T-helper 17 cell (primary cell): ENCODE results near the gene CWF19L1. TPM values are rescaled to one million over a fixed set of nuclear protein-coding genes. Genes with fewer than 3 reads are reported as not detected.
A peak's percentile ranks its signal among the peaks of the same experiment; 100 is the strongest.

Experiments used
- ATAC-seq: fragments of 150-1000 bp; cut with Tn5 transposase; 2 replicates; pipeline ENCODE4 v1.10.0; 2021; ENCODE audit warnings: mild to moderate bottlenecking, moderate library complexity
- DNase-seq, 3 donors: peaks; one replicate each; pipeline versions ENCODE4 v3.0.0 to v3.0.0-alpha.2; 2020 to 2021
- H3K9me3 ChIP-seq: one replicate; pipeline ENCODE4 v1.7.0; 2013; ENCODE audit warnings: low read length, mild to moderate bottlenecking; ENCODE audit not compliant: control insufficient read depth, poor library complexity, severe bottlenecking
- H3K27ac Mint-ChIP-seq: one replicate; pipeline ENCODE4 v1.8.0; 2022; ENCODE audit warnings: mild to moderate bottlenecking, moderate library complexity, mixed read lengths
- H3K27me3 Mint-ChIP-seq: one replicate; pipeline ENCODE4 v1.8.0; 2022; ENCODE audit warnings: mixed read lengths
- H3K36me3 Mint-ChIP-seq: one replicate; pipeline ENCODE4 v1.8.0; 2022; ENCODE audit warnings: low read depth, mixed read lengths
- H3K4me1 Mint-ChIP-seq: one replicate; pipeline ENCODE4 v1.8.0; 2022; ENCODE audit warnings: mild to moderate bottlenecking, mixed read lengths
- H3K4me3 Mint-ChIP-seq: one replicate; pipeline ENCODE4 v1.8.0; 2022; ENCODE audit warnings: mild to moderate bottlenecking, moderate library complexity, mixed read lengths
- total RNA-seq, 4 donors: library from RNA in 2 of 4; stranded (reverse) in 2 of 4; gene quantifications; one replicate each; pipeline ENCODE4 v1.2.3 and lab custom pipeline; 2022 to 2026

CWF19L1 gene
- total RNA-seq, 2 donors from 2014 or later: 41.4 to 52.1 TPM

GRCh38 chr10:100232101-100232500, 35.3 kb downstream of the CWF19L1 start:
- H3K9me3 ChIP-seq: no peaks in the 10 kb centered on the region
- H3K27ac Mint-ChIP-seq: no peak overlapping the region
- H3K27me3 Mint-ChIP-seq: no peaks in the 10 kb centered on the region
- ATAC-seq: no peak
- H3K4me3 Mint-ChIP-seq: peak overlapping the region; percentile 19
- peaks cover 8% of the 10 kb centered on the region for H3K36me3 Mint-ChIP-seq
- peaks cover 14% of the 10 kb centered on the region for H3K4me1 Mint-ChIP-seq
- no peak for DNase-seq

GRCh38 chr10:100229819-100230422, 37.5 kb downstream of the CWF19L1 start:
- peaks cover 10% of the 10 kb centered on the region for H3K36me3 Mint-ChIP-seq
- ATAC-seq (no peak), DNase-seq (no peak)
- peak overlapping the region; percentile 96 for H3K4me3 Mint-ChIP-seq
- no peaks in the 10 kb centered on the region for H3K9me3 ChIP-seq
- peaks cover 23% of the 10 kb centered on the region for H3K4me1 Mint-ChIP-seq
- H3K27me3 Mint-ChIP-seq: no peaks in the 10 kb centered on the region
- peak overlapping the region; percentile 90 for H3K27ac Mint-ChIP-seq

- H3K4me3 Mint-ChIP-seq: no peak overlapping the region
- peaks cover 8% of the 10 kb centered on the region for H3K36me3 Mint-ChIP-seq
- DNase-seq (no peak), ATAC-seq (no peak)
- peak overlapping the region; percentile 37 for H3K27ac Mint-ChIP-seq
- H3K27me3 Mint-ChIP-seq: no peaks in the 10 kb centered on the region
- peaks cover 20% of the 10 kb centered on the region for H3K4me1 Mint-ChIP-seq
- H3K9me3 ChIP-seq: no peaks in the 10 kb centered on the region
Measured at GRCh38 chr10:100223879-100224278, 43.6 kb downstream of the CWF19L1 start.

GRCh38 chr10:100222529-100222928, 44.9 kb downstream of the CWF19L1 start:
- H3K4me1 Mint-ChIP-seq: peaks cover 10% of the 10 kb centered on the region
- no peak overlapping the region for H3K27ac Mint-ChIP-seq
- ATAC-seq (no peak), DNase-seq (no peak)
- no peaks in the 10 kb centered on the region for H3K27me3 Mint-ChIP-seq
- peaks cover 7% of the 10 kb centered on the region for H3K36me3 Mint-ChIP-seq
- no peak overlapping the region for H3K4me3 Mint-ChIP-seq
- H3K9me3 ChIP-seq: no peaks in the 10 kb centered on the region

- Mint-ChIP-seq H3K4me1 (peaks cover 3% of the 10 kb centered on the region), H3K36me3 (peaks cover 19% of the 10 kb centered on the region), H3K27ac (no peak overlapping the region), H3K4me3 (no peak overlapping the region), H3K27me3 (no peaks in the 10 kb centered on the region)
- no peaks in the 10 kb centered on the region for H3K9me3 ChIP-seq
- no peak for ATAC-seq
- DNase-seq: no peak
Measured at GRCh38 chr10:100216006-100216405, 51.4 kb downstream of the CWF19L1 start.

GRCh38 chr10:100209303-100209702, 58.1 kb downstream of the CWF19L1 start:
- peaks cover 6% of the 10 kb centered on the region for H3K36me3 Mint-ChIP-seq
- no peak for ATAC-seq

GRCh38 chr10:100208276-100208675, 59.2 kb downstream of the CWF19L1 start:
- peaks cover 12% of the 10 kb centered on the region for H3K4me1 Mint-ChIP-seq
- no peak for DNase-seq
- no peak for ATAC-seq
- no peak overlapping the region for H3K27ac Mint-ChIP-seq
- H3K27me3 Mint-ChIP-seq: no peaks in the 10 kb centered on the region
- H3K9me3 ChIP-seq: no peaks in the 10 kb centered on the region
- peaks cover 4% of the 10 kb centered on the region for H3K36me3 Mint-ChIP-seq
- H3K4me3 Mint-ChIP-seq: no peak overlapping the region

More at GRCh38 chr10:100209303-100209702, 58.1 kb downstream of the CWF19L1 start:
- Mint-ChIP-seq H3K4me3 (no peak overlapping the region), H3K27ac (no peak overlapping the region), H3K4me1 (peaks cover 11% of the 10 kb centered on the region), H3K27me3 (no peaks in the 10 kb centered on the region)
- H3K9me3 ChIP-seq: no peaks in the 10 kb centered on the region
- DNase-seq: no peak

- H3K27me3 Mint-ChIP-seq: no peaks in the 10 kb centered on the region
- peak; percentile 93 for ATAC-seq
- peaks cover 17% of the 10 kb centered on the region for H3K4me1 Mint-ChIP-seq
- DNase-seq: no peak
- H3K27ac Mint-ChIP-seq: peak overlapping the region; percentile 85
- no peaks in the 10 kb centered on the region for H3K9me3 ChIP-seq
- H3K36me3 Mint-ChIP-seq: peaks cover 3% of the 10 kb centered on the region
- H3K4me3 Mint-ChIP-seq: no peak overlapping the region
Measured at GRCh38 chr10:100204370-100204769, 63.1 kb downstream of the CWF19L1 start.

- H3K4me3 Mint-ChIP-seq: no peak overlapping the region
- peaks cover 17% of the 10 kb centered on the region for H3K4me1 Mint-ChIP-seq
- DNase-seq (no peak), ATAC-seq (no peak)
- H3K36me3 Mint-ChIP-seq: peaks cover 6% of the 10 kb centered on the region
- no peaks in the 10 kb centered on the region for H3K27me3 Mint-ChIP-seq
- H3K27ac Mint-ChIP-seq: peak overlapping the region; percentile 51
- H3K9me3 ChIP-seq: no peaks in the 10 kb centered on the region
Measured at GRCh38 chr10:100201549-100201948, 65.9 kb downstream of the CWF19L1 start.

GRCh38 chr10:100194711-100195110, 72.7 kb downstream of the CWF19L1 start:
- H3K9me3 ChIP-seq: no peaks in the 10 kb centered on the region
- Mint-ChIP-seq H3K27ac (peak overlapping the region; percentile 53), H3K36me3 (peaks cover 10% of the 10 kb centered on the region), H3K4me3 (no peak overlapping the region), H3K27me3 (no peaks in the 10 kb centered on the region), H3K4me1 (peaks cover 15% of the 10 kb centered on the region)
- DNase-seq (no peak), ATAC-seq (no peak)

GRCh38 chr10:100192350-100192749, 75.1 kb downstream of the CWF19L1 start:
- Mint-ChIP-seq H3K4me3 (no peak overlapping the region), H3K4me1 (peaks cover 19% of the 10 kb centered on the region), H3K27ac (no peak overlapping the region), H3K27me3 (no peaks in the 10 kb centered on the region), H3K36me3 (peaks cover 8% of the 10 kb centered on the region)
- no peaks in the 10 kb centered on the region for H3K9me3 ChIP-seq
- no peak for ATAC-seq
- no peak for DNase-seq

- ATAC-seq: peak; percentile 69
- H3K27ac Mint-ChIP-seq: peak overlapping the region; percentile 98
- H3K4me1 Mint-ChIP-seq: peaks cover 53% of the 10 kb centered on the region
- H3K9me3 ChIP-seq: no peaks in the 10 kb centered on the region
- peaks cover 6% of the 10 kb centered on the region for H3K36me3 Mint-ChIP-seq
- H3K27me3 Mint-ChIP-seq: no peaks in the 10 kb centered on the region
- no peak for DNase-seq
- peak overlapping the region; percentile 97 for H3K4me3 Mint-ChIP-seq
Measured at GRCh38 chr10:100186253-100187212, 80.9 kb downstream of the CWF19L1 start.

- H3K9me3 ChIP-seq: no peaks in the 10 kb centered on the region
- H3K36me3 Mint-ChIP-seq: peaks cover 6% of the 10 kb centered on the region
- DNase-seq (peak; percentile 90 to 93 (median 90)), ATAC-seq (peak; percentile 94)
- H3K4me3 Mint-ChIP-seq: peak within 1 kb of the TSS; percentile 97
- H3K4me1 Mint-ChIP-seq: peaks cover 46% of the 10 kb centered on the region
- peak within 1 kb of the TSS; percentile 98 for H3K27ac Mint-ChIP-seq
- H3K27me3 Mint-ChIP-seq: no peaks in the 10 kb centered on the region
Measured at GRCh38 chr10:100185364-100186252, 81.8 kb downstream of the CWF19L1 start, which contains the start of gene ERLIN1. ERLIN1 (minus strand) TSS chr10:100186029; CDS start chr10:100185626, 403 bp downstream.
